NCI-H1694 (cell line): ENCODE results near the gene KIAA0513.

ENCODE experiments used
- DNase-seq: peaks from one replicate; lab custom pipeline; 2025; lab: John Stamatoyannopoulos, UW

KIAA0513 gene

DNA sequence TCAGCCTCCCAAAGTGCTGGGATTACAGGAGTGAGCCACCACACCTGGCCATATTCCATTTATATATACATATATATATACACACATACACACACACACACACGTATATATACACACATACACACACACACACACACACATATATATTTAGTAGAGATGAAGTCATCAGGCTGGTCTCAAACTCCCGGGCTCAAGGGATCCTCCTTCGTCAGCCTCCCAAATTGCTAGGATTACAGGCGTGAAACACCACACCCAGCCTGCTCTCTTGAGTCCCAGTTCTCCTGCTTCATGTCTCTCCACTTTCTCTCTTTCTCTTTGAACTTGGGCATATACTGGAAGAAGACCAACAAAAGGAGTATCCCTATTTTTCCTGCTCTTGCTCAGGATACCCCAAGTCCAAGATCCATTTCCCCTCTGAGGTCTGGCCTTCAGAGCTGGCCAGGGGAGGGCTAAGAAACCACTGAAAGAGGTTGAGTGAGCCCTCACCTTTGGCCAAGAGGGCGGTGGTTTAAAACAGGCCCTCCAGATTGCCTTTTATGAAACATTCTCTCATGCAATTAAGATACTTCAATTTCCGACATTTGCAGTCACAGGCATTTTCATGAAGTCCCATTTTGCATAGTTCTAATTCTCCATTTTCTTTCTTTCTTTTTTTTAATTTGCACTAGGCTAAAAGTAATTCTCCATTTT is 46.8 kb downstream of the KIAA0513 start:
- no peak for DNase-seq

DNA sequence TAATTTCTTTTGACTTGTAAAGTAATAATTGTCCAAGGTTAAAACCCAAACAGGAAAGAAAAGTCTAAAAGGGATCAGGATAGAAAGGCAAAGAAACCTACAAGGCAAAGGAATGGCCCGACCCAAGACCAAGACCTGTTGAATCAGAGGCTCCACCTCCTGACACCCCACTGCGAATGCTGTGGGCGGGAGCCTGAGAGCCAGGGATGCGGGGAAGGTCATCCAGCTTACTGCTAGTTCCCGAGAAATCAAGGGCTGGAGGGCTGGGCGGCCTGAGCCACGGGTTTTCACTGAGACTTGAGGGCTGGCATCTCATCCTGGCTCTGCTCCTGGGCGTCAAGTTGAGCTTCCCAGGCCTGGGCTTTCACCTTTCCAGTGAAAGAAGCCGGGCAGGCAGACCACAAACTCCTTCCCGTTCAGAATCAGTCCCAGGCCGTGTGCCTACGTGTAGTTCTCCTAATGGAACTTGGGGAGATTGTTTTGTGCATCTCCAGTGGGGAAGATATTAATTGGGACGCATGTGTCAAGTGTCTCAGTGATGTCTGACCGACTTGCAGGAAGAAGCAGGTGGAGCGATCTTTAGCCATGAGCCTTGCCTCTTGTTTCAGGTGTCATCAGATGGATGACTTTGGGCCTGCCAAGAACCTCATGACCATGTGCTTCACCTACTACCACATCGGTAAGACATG is 47.8 kb downstream of the KIAA0513 start:
- no peak for DNase-seq

DNA sequence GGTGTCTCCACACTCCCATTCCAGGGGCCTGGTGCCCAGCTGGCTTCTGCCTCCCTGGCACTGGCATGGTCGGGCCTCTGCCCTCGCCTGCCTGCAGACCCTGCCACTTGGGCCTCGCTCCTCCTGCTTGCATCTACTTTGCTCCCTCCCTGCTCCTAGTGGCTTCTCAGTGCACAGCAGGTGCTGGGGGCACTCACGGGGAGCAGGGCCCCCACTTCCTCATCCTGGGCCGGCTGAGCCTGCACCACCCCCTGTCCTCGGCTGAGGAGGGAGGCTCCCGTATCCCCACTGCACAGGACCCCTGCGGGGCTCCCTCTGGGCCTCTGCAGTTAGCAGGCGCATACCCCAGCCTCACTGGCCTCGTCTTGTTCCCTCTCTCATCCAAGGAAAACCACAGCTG is 49.4 kb downstream of the KIAA0513 start:
- no peak for DNase-seq

DNA sequence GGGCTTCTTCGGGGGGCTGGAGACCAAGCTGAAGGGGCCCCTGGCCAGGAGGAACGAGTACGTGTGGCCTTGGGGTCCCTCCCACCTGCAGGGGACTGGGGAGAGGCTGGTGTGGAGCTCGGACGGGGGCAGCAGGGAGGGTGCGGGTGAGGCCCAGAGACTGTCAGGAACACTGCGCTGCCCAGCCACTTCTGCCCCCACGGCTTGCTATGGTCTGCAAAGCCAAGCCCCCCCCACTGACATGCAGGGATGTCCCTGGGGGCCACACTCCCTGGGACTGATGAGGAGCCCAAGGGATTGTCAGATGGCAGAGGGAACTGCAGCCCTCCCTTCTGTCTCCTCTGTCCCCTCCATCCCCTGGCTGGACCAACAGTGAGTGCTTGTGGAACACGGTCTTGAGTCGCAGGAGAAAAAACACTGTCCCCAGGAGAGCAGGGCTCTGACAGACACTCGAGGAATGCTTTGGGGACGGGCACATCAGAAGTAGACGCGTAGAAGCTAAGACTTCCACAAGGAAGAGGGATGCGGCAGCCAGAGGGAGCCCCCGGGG is 50.1 kb downstream of the KIAA0513 start:
- DNase-seq, result no peak

DNA sequence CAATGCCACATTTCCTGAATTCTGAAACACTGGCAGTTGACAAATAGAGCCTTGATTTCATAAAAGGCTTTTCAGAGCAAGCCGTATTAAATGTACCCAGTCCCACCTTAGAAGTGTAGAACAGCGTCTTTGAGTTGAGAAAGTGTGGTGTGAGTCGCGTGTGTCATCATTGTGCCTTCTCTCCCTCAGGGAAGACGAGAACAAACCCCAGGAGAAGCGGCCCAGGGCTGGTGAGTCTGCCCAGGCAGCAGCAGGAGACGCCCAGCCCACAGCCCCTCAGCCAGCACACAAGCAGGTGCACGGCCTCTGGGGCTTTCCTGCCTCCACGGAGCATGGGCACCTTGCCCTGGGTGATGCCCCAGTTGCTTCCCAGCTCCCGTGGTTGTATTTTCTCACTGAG is 50.6 kb downstream of the KIAA0513 start:
- DNase-seq, result no peak

DNA sequence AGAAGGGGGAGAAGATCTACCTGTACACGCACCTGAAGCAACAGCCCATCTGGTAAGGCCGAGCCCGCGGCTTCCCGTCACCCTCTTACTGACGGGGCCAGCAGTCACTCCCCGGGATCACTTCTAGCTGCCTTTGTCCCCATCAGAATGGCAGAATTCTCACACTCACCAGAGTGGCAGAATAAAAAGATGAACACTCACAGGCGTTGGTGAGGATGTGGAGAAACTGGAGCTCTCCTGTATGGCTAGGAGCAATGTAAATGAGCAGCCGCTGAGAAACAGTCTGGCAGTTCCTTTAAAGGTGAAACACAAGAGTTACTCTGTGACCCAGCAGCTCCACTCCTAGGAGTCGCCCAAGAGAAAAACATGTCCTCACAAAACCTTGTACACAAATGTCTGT is 51.4 kb downstream of the KIAA0513 start:
- DNase-seq, result no peak

DNA sequence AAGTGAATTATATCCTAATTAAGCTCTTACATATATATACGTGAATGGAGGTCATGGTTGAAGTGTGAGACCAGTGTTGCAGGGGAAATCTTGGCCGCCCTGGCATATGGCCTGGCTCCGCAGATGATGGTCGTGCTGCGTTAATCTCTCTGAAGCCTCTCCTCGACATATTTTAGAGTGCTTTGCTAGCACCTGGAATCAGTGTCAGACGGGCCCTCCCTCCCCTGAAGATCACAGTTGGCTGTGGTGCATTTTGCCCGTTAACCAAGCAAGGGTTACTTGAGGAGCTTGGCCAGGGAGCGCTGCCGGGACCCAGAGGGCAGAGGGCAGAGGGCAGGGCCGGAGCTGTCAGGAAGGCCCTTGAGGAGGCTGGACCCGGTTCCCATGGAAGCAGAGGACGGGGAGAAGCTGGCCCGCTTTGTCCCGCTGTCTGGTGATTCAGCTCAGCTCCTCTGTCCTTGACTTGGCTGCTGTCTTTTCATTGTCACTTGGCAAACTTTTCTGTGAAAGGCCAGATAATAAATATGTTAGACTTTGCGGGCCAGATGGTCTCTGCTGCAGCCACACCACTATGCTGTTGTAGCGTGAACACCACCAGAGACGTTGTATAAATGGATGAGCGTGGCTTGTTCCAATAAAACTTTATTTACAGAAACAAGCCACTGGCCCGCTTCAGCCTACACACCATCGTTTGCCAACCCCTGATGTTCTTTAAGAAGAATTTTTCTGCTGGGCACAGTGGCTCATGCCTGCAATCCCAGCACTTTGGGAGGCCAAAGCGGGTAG is 52.4 kb downstream of the KIAA0513 start:
- no peak for DNase-seq

DNA sequence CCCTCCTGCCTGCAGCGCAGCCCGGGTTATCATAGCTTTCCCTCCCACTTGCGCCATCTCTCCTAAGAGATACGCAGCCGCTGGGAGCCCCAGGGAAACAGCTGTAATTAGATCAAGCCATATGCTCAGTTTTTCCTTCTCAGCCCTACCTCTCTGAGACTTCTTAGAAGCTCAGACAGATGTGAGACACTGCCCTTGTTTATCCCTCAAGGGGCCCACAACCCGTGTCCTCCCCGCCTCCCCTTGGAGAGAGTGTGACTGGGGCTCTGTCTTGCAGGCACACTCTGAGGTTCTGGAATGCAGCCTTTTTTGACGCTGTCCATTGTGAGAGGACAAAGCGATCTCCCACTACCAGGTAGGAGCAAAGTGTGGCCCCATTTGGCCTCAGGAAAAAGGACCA is 53.4 kb downstream of the KIAA0513 start:
- DNase-seq, result no peak

DNA sequence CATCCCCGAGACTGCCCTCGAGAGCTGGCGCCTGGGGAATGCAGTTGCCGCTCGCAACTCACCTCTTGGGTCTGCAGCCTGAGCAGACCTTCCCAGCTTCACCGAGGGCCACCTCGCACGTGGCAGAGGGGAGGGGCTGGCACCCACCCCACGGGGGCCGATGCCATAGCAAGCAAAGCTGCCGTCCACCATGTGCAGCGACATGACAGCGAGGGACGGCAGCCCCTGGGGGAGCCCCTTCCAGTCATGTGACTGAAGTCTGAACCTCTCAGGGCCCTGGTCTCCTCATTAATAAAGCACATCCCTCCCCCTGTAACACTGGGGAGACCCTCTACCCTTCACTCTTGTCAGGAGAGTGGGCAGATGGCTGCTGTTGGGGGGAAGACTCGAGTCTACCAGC is 54.2 kb downstream of the KIAA0513 start:
- no peak for DNase-seq

DNA sequence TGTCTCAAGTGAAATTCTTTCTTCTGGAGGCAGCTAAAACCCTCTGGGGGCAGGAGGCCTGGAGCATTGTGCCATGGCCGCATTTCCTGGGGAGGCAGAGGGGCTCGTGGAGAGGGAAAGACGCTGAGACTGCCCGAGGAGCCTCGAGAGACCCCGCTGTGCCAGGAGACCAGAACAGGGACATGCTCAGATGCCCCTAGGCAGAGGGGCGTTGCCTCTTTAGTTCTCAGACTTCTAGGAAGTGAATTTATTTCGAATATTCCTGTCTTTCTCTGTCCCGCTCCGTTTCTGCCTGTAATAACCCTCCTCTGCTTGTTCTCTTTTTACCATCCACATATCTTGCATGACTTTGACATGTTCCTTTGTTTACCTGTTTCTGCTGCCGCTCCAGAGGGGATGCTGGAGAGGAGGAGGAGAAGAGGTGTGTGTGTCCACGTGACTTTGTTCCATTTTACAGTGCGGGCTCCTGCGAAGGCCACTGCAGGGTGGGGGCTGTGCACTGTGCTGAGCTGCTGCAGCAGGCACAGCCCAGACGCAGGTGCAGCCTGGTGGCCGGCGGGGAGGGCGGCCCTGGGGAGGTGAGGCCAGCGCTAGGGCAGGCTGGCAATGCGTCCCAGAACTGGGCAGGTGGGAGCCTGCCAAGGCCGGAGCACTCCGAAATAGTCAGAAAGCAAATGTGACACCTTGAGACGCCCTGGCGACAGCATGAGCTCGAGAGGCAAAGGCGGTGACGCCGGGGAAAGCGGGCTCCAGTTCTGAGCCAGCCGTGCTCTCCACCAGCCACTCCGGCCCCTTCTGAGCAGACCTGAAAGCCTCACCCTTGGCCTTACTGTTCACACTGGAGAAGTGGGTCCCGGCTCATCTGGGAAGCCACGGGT is 54.8 kb downstream of the KIAA0513 start:
- DNase-seq, result no peak

DNA sequence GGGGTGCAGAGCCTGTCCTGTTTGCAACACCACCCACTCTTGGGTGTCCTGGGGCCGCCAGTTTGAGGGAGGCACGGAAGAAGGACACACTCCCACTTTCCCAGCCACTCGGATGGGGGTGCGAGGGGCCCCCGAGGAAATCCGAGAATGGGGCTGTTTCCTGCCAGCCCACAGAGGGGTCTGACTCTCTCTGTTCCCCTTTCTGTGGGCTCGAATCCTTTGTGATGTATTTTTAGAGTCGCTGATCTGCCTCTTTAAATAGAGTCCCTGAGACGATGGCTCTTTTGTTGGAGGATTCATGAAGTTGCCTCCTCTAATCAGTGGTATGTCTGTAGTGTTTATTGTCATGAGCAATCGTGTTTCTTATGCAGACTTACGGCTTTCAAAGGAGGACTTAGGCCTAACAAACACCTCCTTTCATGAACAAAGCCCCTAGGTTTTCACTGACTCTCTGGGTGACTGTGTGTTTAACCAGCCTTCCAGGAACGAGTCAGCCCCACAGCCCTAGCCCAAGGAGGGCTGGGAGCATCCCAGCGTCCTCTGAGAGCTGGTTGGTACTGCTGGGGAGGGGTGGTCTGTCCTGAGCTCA is 55.5 kb downstream of the KIAA0513 start:
- DNase-seq, result no peak

DNA sequence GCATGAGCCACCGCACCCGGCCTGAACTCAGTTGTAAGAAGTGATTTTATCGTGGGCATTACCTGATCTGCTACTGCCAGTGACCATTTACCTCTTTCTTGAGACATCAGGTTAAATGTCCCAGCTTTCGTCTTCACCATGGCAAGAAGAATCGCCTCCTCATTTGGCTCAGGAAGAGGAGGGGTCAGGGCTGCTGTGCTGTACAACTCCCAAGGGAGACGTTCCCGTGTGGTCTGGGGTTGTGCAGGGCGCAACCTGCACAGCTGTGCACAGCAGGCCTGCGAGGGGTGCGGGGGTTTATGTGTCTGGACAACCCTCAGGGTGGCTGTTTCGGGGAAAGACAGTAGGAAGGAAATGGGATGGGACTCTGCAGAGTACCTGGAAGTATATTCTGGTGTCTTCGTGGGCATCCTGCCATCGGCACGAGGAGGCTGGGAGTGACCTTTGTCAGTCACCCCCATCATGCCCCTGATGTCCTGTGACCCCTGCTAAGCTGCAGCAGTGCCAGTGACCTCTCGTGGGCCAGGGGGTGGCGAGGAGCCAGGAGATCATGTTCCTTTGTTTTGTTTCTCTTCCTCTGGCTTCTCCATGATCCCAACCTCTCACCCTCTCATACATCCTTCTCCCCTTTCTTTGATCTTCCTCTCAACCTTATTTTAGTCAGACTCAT is 57.4 kb downstream of the KIAA0513 start:
- DNase-seq, result no peak

DNA sequence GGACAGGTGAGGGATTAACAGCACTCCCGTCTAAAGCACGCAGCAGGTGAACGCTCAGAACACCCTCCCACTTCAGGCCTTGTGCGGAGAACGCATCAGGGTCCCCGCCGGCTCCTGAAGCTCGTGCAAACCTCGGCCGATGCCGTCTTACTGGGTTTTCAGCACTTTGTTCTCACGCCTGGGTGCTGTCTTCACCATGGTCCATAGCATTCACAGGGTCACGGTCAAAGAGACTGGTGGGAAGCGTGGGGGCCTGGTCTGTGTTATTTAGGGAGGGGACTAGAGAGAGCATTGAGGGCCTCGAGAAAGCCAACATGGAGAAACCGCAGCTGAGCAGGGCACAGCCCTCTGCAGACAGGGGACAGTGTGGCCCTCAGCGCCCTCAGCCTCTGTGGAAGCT is 58.1 kb downstream of the KIAA0513 start:
- no peak for DNase-seq

DNA sequence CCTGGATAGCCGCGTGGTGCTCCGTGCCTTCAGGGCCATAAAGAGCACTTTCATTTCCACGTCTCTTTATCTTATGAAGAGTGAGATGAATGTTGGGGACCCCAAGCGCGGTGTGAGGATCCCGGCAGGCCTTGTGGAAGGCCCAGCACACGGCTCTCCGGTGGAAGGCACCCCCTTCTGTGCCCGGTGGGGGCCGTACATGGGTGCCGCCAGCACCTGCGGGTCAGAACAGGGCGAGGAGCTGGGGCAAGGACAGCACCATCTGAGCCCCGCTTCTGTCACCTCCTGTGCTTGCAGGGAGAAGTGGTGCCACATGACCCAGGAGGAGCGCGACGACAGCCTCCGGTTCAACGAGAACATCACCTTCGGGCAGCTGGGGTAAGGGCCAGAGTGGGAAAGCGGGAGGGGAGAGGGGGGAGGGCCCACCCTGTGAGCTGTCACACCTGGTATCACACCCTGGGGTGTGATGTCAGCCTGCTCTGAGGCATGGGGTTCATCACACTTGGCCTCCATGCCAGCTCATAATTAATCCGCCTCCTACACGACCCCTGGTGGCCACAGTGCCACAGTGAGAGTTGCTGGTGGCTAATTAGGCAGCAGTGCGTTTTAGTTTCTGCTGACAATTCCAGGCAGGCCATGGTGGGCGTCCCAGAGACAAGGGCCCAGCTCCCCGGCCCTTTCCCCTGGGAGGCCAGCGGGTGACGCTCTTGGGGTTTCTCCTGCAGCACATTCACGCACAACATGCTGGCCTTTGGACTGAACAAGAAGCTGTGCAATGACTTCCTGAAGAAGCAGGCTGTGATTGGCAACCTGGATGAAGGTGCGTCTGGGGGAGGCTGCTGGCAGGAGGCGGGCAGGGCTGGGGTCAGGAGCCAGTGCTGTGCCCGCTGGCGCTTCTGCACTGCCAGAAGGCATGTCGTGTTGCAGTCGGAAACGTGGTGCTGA is 59.0 kb downstream of the KIAA0513 start:
- DNase-seq, result peak; percentile 85

DNA sequence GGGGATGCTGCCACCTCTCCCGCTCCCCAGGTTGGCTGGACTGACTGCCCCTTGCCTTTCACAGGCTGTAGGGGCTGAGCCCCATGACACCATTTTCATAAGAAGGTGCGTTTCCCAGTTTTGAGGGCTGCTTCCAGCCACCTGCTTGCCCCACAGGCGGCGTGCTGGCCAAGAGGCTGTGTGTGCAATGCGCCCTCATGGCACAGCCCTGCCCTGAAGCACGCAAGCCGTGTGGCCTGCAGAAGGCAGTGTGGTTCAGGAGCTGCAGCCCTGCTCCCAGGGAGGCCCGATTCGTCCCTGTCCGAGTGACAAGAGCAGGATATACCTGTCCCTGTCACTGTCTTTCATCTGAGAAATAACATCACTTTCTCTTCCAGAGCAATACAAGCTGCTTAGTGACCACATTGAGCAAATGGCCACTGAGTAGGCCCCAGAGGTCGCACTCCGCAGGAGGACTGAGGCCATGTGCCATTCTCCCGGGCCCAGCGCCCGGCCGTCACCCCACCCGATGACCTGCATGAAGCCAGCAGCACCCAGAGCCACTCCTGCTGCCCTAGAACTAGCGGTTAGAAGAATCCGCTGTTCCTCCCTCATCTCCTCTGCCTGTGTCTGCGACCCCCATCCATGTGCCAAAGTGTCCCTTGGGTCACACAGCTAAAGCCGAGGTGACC is 60.4 kb downstream of the KIAA0513 start:
- DNase-seq, result no peak

DNA sequence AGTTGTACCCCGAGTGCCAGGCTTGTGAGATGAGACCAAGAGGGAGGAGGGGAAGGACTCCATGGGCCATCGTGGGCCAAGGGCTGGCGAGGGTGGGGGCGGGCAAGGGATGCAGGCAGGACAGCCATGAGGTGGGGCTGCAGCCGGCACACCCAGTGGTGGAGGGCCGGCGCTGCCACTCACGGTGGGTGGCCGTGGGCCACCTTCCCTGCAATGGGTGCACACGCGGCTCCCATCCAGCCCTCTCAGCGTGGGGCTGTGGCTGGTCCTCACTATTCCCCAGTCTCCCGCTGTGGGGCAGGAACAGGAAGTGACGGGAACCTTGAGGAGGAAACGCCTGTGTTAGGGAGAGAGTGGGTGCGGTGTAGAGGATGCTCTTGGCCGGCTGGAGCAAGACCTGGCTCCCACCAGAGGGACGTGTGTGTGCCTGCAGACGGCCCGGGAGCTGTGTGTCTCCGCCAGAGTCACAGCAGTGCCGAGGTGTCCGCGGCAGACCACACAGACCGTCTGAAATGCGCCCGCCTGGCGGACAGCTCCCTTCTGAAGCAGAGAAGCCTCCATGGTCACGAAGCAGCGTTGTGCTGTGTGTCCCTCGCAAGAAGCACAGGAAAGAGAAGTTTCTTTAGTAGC is 61.1 kb downstream of the KIAA0513 start:
- DNase-seq, result no peak

DNA sequence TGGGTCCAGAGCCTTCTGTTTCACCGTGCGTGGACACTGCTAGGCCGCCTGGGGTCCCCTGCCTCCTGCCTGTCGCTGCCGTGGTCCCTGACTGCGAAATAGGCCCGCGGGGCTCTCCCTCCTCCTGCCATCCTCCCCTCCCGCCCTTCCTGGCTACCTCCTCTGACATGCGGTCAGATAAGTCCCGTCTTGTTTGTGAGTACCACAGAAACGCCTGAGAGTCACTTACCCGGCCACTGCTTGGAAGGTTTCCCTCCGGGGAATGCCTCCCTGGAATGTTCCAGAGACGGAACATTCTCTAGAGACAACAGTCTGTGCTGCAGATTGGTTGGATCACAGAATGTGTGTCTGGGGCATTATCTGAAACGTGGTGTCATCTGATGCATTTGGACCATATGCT is 61.9 kb downstream of the KIAA0513 start:
- no peak for DNase-seq

DNA sequence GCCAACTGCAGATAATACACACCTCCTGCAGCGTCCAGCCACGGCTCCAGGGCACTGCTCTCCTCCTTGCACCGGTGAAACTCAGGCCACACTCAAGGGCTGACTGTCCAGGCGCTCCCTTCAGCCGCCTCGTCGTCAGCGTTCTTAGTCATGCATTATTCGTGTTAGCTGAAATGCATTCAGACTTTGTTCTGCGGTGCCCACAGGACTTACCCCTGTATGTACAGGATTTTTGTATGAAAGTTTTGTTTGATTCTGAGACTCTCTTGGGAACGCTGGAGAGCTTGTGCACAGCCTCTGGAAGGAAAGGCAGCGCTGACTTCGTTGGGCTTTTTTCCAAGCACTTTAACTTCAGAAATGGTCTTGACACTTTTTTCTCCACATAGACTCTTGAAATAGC is 62.6 kb downstream of the KIAA0513 start:
- DNase-seq, result no peak
